Measurements from ENCODE around the gene PDSS1.
A peak's percentile ranks its signal among the peaks of the same experiment; 100 is the strongest.

The PDSS1 gene

DNA sequence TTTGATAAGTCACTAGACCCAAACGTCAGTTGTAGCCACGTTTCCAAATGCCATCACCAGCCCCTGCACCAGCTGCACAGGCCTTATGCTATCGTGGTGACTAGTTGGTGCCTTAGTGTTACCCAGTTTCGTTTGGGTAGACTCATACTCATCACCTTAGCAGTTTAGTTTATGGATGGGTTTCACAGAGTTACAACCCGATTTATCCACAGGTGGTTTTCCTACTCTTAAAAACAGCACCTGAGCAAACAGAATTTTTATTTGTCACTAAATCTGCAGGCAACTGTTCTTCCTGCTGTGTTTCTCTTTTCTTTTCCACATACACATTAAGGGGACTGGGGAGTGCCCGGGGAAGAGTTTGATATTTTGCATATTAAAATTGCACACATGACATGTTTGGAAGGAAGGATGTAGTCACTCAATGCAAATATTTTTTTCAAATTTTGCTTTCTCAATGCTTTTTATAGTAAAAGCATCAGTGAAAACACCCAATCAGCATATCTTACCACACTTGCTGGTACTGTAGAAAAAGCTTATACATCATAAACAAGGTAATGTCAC is 41.6 kb downstream of the PDSS1 start:
- DNase-seq (ENCODE audit: insufficient read length, low spot score): no peak
- TF ChIP-seq, protein P1, sequence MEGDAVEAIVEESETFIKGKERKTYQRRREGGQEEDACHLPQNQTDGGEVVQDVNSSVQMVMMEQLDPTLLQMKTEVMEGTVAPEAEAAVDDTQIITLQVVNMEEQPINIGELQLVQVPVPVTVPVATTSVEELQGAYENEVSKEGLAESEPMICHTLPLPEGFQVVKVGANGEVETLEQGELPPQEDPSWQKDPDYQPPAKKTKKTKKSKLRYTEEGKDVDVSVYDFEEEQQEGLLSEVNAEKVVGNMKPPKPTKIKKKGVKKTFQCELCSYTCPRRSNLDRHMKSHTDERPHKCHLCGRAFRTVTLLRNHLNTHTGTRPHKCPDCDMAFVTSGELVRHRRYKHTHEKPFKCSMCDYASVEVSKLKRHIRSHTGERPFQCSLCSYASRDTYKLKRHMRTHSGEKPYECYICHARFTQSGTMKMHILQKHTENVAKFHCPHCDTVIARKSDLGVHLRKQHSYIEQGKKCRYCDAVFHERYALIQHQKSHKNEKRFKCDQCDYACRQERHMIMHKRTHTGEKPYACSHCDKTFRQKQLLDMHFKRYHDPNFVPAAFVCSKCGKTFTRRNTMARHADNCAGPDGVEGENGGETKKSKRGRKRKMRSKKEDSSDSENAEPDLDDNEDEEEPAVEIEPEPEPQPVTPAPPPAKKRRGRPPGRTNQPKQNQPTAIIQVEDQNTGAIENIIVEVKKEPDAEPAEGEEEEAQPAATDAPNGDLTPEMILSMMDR (IDR thresholded peaks at IDR 0.05; ENCODE audit: insufficient read depth, missing control alignments): no peak
- FAIRE-seq: no peak

DNA sequence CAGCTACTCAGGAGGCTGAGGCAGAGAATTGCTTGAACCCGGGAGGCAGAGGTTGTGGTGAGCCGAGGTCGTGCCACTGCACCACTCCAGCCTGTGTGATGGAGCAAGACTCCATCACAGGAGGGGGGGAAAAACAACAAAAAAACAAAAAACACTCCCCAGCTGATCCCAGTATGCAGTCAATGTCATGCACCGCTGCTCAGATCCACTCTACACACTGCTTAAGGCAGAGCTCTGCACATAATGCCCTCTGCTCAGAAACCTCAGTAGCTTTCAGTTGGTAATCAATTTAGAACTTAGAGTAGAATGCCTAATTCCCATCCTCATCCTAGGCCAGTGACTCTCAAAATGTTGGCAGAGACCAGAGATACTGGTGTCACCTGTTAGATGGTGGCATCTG is 43.9 kb downstream of the PDSS1 start:
- no peak for FAIRE-seq
- TF ChIP-seq, protein P1 (IDR thresholded peaks at IDR 0.05; ENCODE audit: insufficient read depth, missing control alignments): no peak
- DNase-seq (ENCODE audit: insufficient read length, low spot score): no peak

DNA sequence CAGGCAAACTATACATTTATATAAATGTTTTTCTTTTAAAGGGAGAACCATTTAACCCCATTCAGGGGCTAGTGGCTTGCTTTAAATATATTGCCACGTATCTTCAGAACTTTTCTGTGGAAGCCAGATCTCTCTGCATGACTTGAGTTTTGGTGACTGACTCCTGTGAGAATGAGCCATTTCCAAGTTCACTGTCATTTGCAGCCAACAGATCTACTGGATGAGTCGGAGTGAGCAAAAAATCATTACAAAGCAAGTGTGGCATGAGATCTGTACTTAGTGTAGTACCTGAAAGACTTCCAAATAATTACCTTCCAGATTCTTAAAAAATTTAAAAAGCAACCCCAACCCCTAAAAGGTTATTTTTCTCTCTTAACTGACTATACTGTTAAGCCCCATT is 45.6 kb downstream of the PDSS1 start:
- TF ChIP-seq, protein P1 (IDR thresholded peaks at IDR 0.05; ENCODE audit: insufficient read depth, missing control alignments): no peak
- no peak for FAIRE-seq

DNA sequence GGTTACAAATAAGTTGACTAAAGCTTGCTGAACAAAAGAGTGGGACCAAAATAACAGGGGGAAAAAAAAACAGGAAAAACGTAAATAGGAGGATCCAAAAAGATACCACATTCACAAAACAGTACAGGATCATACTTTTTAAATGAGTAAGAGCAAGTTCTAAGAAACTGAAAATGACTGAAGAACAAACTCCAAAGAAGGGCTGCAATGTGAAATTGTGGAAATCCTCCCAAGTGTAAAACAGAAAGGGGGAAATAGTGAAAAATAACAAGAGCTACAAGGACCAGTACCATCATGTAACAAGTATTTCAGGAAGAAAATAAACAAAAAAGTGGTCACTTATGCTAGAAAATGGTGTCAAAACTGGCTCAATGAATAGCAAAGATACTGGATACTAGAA is 46.3 kb downstream of the PDSS1 start:
- FAIRE-seq (no peak), DNase-seq (ENCODE audit: insufficient read length, low spot score) (no peak)
- TF ChIP-seq, protein P1 (IDR thresholded peaks at IDR 0.05; ENCODE audit: insufficient read depth, missing control alignments): no peak

More for the DNA sequence above, 45.6 kb downstream of the PDSS1 start:
- no peak for DNase-seq (ENCODE audit: insufficient read length, low spot score)

DNA sequence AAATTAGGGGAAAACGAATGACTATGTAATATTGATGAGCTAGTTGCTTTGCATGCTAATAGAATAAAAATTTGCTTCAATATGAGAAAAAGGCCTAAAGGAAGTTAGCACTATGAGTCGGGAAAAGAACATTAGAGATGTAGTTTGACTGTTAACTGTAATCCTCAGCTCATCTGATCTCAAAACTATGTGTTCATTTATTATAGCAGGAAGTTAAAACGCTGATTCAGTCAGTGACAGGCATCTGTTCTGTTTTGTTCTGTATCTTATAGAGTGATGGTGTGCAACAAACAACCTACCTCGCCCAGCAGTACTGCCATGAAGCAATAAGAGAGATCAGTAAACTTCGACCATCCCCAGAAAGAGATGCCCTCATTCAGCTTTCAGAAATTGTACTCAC is 48.6 kb downstream of the PDSS1 start:
- FAIRE-seq (peak; percentile 32), DNase-seq (ENCODE audit: insufficient read length, low spot score) (no peak)
- TF ChIP-seq, protein P1 (IDR thresholded peaks at IDR 0.05; ENCODE audit: insufficient read depth, missing control alignments): no peak

DNA sequence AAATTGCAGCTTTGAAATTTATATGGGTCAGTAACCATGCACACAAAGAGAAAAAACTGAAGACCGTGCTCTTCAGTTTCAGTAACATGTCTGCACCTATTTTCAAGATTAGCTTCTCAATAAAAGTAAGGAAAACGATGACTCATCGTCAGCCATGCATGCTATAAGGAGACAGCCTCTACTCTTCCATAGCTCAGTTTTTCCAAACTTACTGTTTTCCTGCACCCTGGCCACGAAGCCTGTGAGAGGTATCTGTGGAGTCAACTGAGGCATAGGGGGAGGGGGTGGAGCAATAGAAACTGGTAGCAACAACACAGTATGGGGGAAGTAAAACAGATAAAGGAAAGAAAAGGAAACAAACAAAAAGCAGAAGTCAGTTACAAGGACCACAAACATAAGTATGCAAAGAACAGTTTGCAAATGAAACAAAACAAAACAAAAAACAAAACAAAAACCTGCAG is 58.0 kb downstream of the PDSS1 start:
- FAIRE-seq (no peak), DNase-seq (ENCODE audit: insufficient read length, low spot score) (no peak)
- TF ChIP-seq, protein P1 (IDR thresholded peaks at IDR 0.05; ENCODE audit: insufficient read depth, missing control alignments): no peak

DNA sequence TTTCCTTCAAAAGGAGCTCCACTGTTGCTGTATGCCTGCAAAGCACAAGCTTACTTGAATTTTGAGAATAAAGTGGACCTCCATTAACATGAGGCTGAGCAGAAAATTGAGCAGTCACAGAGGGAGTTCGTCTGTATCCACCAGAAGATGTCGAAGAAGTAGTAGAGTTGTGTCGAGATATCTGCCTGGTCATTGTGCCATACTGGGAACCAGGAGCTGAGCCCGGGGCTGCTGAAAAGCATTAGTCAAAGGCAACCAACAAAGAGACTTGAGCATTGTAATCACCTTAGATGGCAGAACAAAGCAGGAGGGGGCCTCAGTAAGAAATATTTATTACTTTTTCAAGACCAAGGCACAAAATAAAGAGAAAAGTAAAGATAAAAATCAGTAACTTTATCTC is 61.5 kb downstream of the PDSS1 start:
- TF ChIP-seq, protein P1 (IDR thresholded peaks at IDR 0.05; ENCODE audit: insufficient read depth, missing control alignments): no peak
- no peak for FAIRE-seq
- no peak for DNase-seq (ENCODE audit: insufficient read length, low spot score)
